Naive thymus-derived CD4-positive, alpha-beta T cell (primary cell): ENCODE results near the gene SPOCD1. TPM values are rescaled to one million over a fixed set of nuclear protein-coding genes. Genes with fewer than 3 reads are reported as not detected.

Experiments used
- ATAC-seq: fragments of 150-1000 bp; cut with Tn5 transposase; 2 replicates; pipeline ENCODE4 v1.10.0; 2021; ENCODE audit warnings: mild to moderate bottlenecking, moderate library complexity
- CTCF ChIA-PET: fragments of 350-600 bp; sonication (Branson Sonifier 250); formaldehyde crosslinking; loops from one replicate; lab custom pipeline; 2021; ENCODE audit warnings: antibody characterized with exemption; lab: Charles Lee
- POLR2A ChIA-PET: fragments of 350-600 bp; sonication (Branson Sonifier 250); formaldehyde crosslinking; loops from one replicate; lab custom pipeline; 2021; ENCODE audit warnings: antibody characterized with exemption, inconsistent platforms; lab: Charles Lee
- DNase-seq, 9 donors: peaks; one replicate each; pipeline versions ENCODE4 v3.0.0 to v3.0.0-alpha.2; 2020 to 2022; ENCODE audit warnings: mixed read lengths in 1 of 9
- H3K27ac ChIP-seq: one replicate; pipeline ENCODE4 v1.7.0; 2013; ENCODE audit warnings: mild to moderate bottlenecking, low read depth, low read length, moderate library complexity
- H3K27me3 ChIP-seq, 2 donors: one replicate each; pipeline ENCODE4 v1.7.0; 2013; ENCODE audit warnings: low read length in 2 of 2, mild to moderate bottlenecking in 2 of 2, moderate library complexity in 2 of 2; ENCODE audit not compliant: control insufficient read depth in 2 of 2, insufficient read depth in 2 of 2
- H3K36me3 ChIP-seq, 3 experiments: 1 replicate in 2 of 3; 2 replicates in 1 of 3; pipeline ENCODE4 v1.7.0; 2013; ENCODE audit warnings: low read length in 3 of 3, mild to moderate bottlenecking in 3 of 3, moderate library complexity in 1 of 3; ENCODE audit not compliant: insufficient read depth in 3 of 3, control insufficient read depth in 2 of 3
- H3K4me1 ChIP-seq, 2 donors: one replicate each; pipeline ENCODE4 v1.7.0; 2013; ENCODE audit warnings: low read length in 2 of 2, mild to moderate bottlenecking in 2 of 2, moderate library complexity in 1 of 2; ENCODE audit not compliant: control insufficient read depth in 2 of 2, insufficient read depth in 2 of 2
- H3K4me3 ChIP-seq: 2 replicates; pipeline ENCODE4 v1.7.0; 2013; ENCODE audit warnings: mild to moderate bottlenecking, low read length
- H3K9me3 ChIP-seq, 3 experiments: 1 replicate in 2 of 3; 2 replicates in 1 of 3; pipeline ENCODE4 v1.7.0; 2013; ENCODE audit warnings: low read length in 3 of 3; ENCODE audit not compliant: control insufficient read depth in 2 of 3
- H3K27ac Mint-ChIP-seq, 9 donors: one replicate each; pipeline ENCODE4 v1.8.0; 2020 to 2022; ENCODE audit warnings: mixed read lengths in 9 of 9, mild to moderate bottlenecking in 8 of 9, moderate library complexity in 5 of 9, inconsistent platforms in 2 of 9
- H3K27me3 Mint-ChIP-seq, 5 donors: one replicate each; pipeline ENCODE4 v1.8.0; 2021 to 2022; ENCODE audit warnings: mixed read lengths in 5 of 5, mild to moderate bottlenecking in 1 of 5
- H3K36me3 Mint-ChIP-seq, 5 donors: one replicate each; pipeline ENCODE4 v1.8.0; 2020 to 2022; ENCODE audit warnings: mixed read lengths in 5 of 5, mild to moderate bottlenecking in 3 of 5, inconsistent platforms in 1 of 5
- H3K4me1 Mint-ChIP-seq, 7 donors: one replicate each; pipeline ENCODE4 v1.8.0; 2020 to 2022; ENCODE audit warnings: mixed read lengths in 7 of 7, mild to moderate bottlenecking in 3 of 7, inconsistent platforms in 1 of 7
- H3K4me3 Mint-ChIP-seq, 10 donors: one replicate each; pipeline ENCODE4 v1.8.0; 2020 to 2022; ENCODE audit warnings: mild to moderate bottlenecking in 10 of 10, mixed read lengths in 10 of 10, moderate library complexity in 6 of 10, inconsistent platforms in 2 of 10
- H3K9me3 Mint-ChIP-seq, 11 donors: one replicate each; pipeline ENCODE4 v1.8.0; 2020 to 2022; ENCODE audit warnings: mixed read lengths in 11 of 11, mild to moderate bottlenecking in 4 of 11, inconsistent platforms in 1 of 11, moderate library complexity in 1 of 11
- intact Hi-C, 2 donors: fragments of 100-400 bp; cut with micrococcal nuclease; formaldehyde crosslinking; loops; one replicate each; pipeline ENCODE4 v1.15.1; 2023
- polyA plus RNA-seq, 2 donors: library from polyadenylated mRNA; unstranded; fragments of 300-500 nt; fragmentation: Illumina TruSeq; gene quantifications; one replicate each; pipeline ENCODE4 v1.2.3, GENCODE V29; 2021
- total RNA-seq, 6 experiments: library from RNA in 5 of 6; stranded (reverse) in 5 of 6; gene quantifications; 1 replicate in 5 of 6; 2 replicates in 1 of 6; pipeline ENCODE4 v1.2.3 and lab custom pipeline; 2021 to 2026

The SPOCD1 gene
- total and polyA plus RNA-seq, 7 experiments from 2014 or later: 0.21 to 0.38 TPM; not detected in 5

DNA sequence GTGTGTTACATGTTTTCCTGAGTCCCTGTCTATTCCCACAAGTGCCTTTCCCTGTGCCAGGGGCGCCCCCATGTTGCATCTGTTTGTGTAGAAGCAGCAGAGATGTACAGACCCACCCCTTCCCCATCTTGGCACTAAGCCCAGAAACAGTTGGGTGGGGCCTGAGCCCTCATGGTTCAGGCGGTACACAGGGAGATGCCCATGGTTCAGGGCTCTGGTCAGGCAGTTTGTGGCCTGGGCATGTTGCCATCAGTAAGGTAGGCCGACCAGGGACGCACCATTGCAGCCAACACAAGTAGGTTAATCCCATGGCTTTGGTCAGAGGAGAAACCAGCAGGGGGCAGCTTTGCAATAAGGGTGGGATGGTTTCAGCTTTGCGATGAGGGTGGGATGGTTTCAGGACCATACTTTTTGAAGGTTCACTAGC lies 50.8 kb downstream of the SPOCD1 start:
- H3K36me3 Mint-ChIP-seq: peaks cover 0 to 2% (median 0%) of the 10 kb centered on the region in 5 donors
- Histone ChIP-seq H3K9me3 (no peaks in the 10 kb centered on the region), H3K27me3 (no peaks in the 10 kb centered on the region), H3K4me1 (peaks cover 23 to 32% of the 10 kb centered on the region in 2 donors), H3K4me3 (no peak overlapping the region), H3K27ac (no peak overlapping the region), H3K36me3 (no peaks in the 10 kb centered on the region)
- peaks cover 0 to 72% (median 4%) of the 10 kb centered on the region in 5 donors for H3K27me3 Mint-ChIP-seq
- peak overlapping the region in 1 of 9 donors; percentile 51 for H3K27ac Mint-ChIP-seq
- ATAC-seq (no peak), DNase-seq (no peak)
- H3K9me3 Mint-ChIP-seq: peaks cover 0 to 2% (median 0%) of the 10 kb centered on the region in 11 donors
- intact Hi-C loops: loop anchor here (1.0 to 10.0 kb wide), 3 partner anchors 24 to 630 kb away; partner anchors contain the start of gene BSDC1 (in 1 of the 2)
- CTCF ChIA-PET: interaction anchor here (5.4 kb wide), 1 partner anchor 25 kb away, joined by 35 read pairs; no protein-coding TSS in a partner anchor
- peak overlapping the region in 8 of 10 donors; percentile 37 to 88 (median 80) for H3K4me3 Mint-ChIP-seq
- POLR2A ChIA-PET: interaction anchor here (2.2 kb wide), 1 partner anchor 24 kb away, joined by 6 read pairs; no protein-coding TSS in a partner anchor
- H3K4me1 Mint-ChIP-seq: peaks cover 6 to 45% (median 37%) of the 10 kb centered on the region in 7 donors

DNA sequence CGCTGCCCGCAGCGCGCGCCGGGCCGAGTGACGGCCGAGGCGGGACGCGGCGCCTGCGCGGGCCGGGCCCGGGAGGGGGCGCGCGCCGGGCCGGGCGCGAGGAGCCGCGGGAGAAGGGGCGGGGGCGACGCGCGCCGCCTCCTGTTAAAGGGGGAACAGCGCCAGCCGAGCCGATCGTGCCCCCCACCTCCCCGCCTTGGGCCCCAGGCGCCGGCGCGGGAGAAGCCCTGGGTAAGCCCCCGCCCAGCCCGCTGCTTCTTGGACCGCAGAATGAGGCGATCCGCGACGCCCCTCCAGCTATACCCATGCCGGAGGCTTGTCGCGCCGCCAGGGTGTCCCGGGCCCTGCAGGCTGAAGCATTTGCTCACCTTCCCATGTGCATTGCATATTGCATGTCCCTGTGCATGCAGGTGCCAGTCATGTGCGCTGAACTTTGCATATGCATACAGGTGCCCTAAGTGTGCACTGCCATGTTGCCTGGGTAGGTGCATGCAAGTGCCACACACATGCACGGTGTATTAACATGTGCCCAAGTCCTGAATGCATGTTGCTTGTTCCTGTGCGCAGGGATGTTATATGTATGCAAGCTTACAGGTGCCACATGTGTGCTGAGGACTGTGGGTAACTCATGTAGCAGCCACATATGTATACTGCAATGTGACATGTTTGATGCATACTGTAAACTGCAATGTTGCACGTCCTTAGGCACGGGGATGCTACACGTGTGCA lies 51.3 kb downstream of the SPOCD1 start, which contains the start of gene ADGRB2:
Gene ADGRB2 (minus strand): TSS at position 29 of the 729 bp plus-strand sequence. CDS start 7,119 bp downstream, outside the sequence.
- peak in 5 of 9 donors; percentile 11 to 47 (median 27) for DNase-seq
- no peaks in the 10 kb centered on the region for H3K9me3 ChIP-seq
- no peaks in the 10 kb centered on the region for H3K27me3 ChIP-seq
- peak; percentile 33 for ATAC-seq
- peaks cover 23 to 32% of the 10 kb centered on the region in 2 donors for H3K4me1 ChIP-seq
- Mint-ChIP-seq H3K4me1 (peaks cover 6 to 40% (median 34%) of the 10 kb centered on the region in 7 donors), H3K27me3 (peaks cover 0 to 77% (median 4%) of the 10 kb centered on the region in 5 donors), H3K36me3 (peaks cover 0 to 2% (median 0%) of the 10 kb centered on the region in 5 donors), H3K9me3 (peaks cover 0 to 2% (median 0%) of the 10 kb centered on the region in 11 donors), H3K27ac (peak within 1 kb of the TSS in 3 of 9 donors; percentile 41 to 72 (median 59)), H3K4me3 (peak within 1 kb of the TSS; percentile 72 to 91 (median 88))
- intact Hi-C loops: loop anchor here (1.0 to 10.0 kb wide), 6 partner anchors 8 to 630 kb away; partner anchors contain the start of genes BSDC1 (in 1 of the 2), KHDRBS1 (in 1 of the 2) and PTP4A2 (in 1 of the 2)
- peak within 1 kb of the TSS; percentile 48 for H3K4me3 ChIP-seq
- no peak within 1 kb of the TSS for H3K27ac ChIP-seq
- POLR2A ChIA-PET: interaction anchor here (2.2 kb wide), 1 partner anchor 24 kb away, joined by 6 read pairs; no protein-coding TSS in a partner anchor
- CTCF ChIA-PET: interaction anchor here (5.4 kb wide), 1 partner anchor 25 kb away, joined by 35 read pairs; no protein-coding TSS in a partner anchor
- H3K36me3 ChIP-seq: no peaks in the 10 kb centered on the region

DNA sequence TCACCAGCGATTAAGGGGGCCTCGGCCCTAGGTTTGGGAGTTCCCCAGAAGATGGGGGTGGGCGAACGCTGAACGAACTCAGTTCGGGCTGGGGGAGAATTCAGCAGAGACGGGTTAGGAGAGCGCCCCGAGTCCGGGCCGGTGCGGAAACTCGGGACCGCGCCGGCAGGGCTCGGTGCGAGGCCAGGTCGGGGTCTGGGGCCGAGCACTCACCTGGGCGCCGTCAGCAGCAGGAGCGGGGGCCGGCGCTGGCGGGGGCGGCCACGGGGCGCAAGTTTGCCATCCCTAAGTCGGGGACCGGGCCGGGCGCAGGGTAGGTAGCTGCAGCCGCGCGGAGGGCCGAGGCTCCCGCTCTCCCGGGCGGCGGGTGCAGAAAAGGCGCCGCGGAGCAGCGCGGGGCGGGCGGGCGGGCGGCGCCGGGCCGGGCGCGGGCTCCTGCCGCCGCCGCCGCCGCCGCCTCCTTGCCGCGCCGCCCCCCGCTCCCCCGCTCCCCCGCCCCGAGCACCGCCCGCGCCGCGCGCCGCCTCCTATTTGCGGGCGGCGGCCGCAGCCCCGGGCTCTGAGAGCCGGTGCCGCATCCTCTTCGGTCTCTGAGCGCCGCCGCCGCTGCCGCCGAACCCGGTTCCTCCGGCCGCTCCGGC lies 52.0 kb downstream of the SPOCD1 start:
- peaks cover 0 to 2% (median 0%) of the 10 kb centered on the region in 5 donors for H3K36me3 Mint-ChIP-seq
- H3K27me3 Mint-ChIP-seq: peaks cover 0 to 82% (median 4%) of the 10 kb centered on the region in 5 donors
- Histone ChIP-seq H3K9me3 (no peaks in the 10 kb centered on the region), H3K4me1 (peaks cover 23 to 32% of the 10 kb centered on the region in 2 donors), H3K27ac (no peak overlapping the region), H3K4me3 (peak overlapping the region; percentile 48), H3K36me3 (no peaks in the 10 kb centered on the region), H3K27me3 (no peaks in the 10 kb centered on the region)
- ChIA-PET POLR2A (interaction anchor here (0.8 to 2.2 kb wide), 3 partner anchors 9 to 26 kb away, joined by 3 to 6 read pairs (median 4); no protein-coding TSS in a partner anchor), CTCF (interaction anchor here (5.4 kb wide), 1 partner anchor 26 kb away, joined by 35 read pairs; no protein-coding TSS in a partner anchor)
- H3K4me3 Mint-ChIP-seq: peak overlapping the region; percentile 71 to 89 (median 82)
- peaks cover 0 to 2% (median 0%) of the 10 kb centered on the region in 11 donors for H3K9me3 Mint-ChIP-seq
- ATAC-seq (peak; percentile 12), DNase-seq (peak in 1 of 9 donors; percentile 14)
- no peak overlapping the region for H3K27ac Mint-ChIP-seq
- peaks cover 6 to 33% (median 27%) of the 10 kb centered on the region in 7 donors for H3K4me1 Mint-ChIP-seq
- intact Hi-C loops: loop anchor here in 1 of 2 donors (1.0 to 10.0 kb wide), 5 partner anchors 9 to 631 kb away; partner anchors contain the start of genes BSDC1, KHDRBS1 and PTP4A2

DNA sequence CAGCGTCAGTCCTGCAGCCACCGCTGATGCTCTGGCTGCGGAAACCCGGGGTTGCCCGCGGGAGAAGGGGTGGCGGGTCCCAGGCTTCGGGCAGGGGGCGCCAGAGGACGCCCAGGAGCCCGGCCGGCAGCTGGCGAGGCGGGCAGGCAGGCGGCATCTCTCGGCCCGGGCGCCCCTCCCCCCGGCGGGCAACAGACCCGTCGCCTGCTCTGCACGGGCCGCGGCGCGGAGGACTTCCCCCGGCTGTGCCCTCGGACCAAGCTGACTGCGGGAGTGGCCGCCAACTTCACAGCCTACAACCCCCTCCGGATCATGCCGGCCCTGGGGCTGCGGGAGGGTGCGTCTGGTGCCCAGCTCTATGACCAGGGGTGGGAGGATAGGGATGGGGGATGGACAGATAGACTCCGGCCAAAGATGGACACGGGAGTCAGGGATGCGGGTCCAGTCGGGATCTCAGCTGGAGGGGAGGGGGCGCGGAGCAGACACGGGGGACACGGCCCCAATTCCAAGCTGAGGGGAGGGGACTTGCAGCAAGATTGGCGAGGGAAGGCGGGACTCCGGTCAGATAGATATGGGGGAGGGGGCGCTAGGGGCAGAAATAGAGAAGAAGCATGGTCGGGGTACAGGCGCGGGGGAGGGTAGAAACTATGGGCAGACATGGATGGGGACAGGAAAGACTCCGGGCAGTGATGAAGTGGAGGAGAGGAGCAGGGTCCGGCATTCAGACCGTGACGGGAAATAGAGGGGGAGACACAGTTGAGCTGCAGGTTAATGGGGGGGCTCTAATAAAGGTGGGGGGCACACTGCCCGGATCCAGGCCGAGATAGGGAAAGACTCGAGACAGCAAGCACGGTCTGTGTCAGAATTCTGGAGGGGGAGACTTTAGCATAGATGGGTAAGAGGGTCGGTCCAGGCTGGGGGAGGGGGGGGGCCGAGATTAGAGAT lies 52.8 kb downstream of the SPOCD1 start:
- ChIA-PET CTCF (interaction anchor here (0.6 to 5.4 kb wide), 5 partner anchors 14 to 255 kb away, joined by 3 to 35 read pairs (median 4); no protein-coding TSS in a partner anchor), POLR2A (interaction anchor here (0.6 to 1.2 kb wide), 4 partner anchors 8 to 201 kb away, joined by 3 to 4 read pairs (median 3); no protein-coding TSS in a partner anchor)
- DNase-seq: peak; percentile 51 to 81 (median 67)
- peaks cover 0 to 2% (median 0%) of the 10 kb centered on the region in 11 donors for H3K9me3 Mint-ChIP-seq
- H3K9me3 ChIP-seq: no peaks in the 10 kb centered on the region
- no peaks in the 10 kb centered on the region for H3K27me3 ChIP-seq
- no peak overlapping the region for H3K27ac ChIP-seq
- peak overlapping the region; percentile 71 to 89 (median 82) for H3K4me3 Mint-ChIP-seq
- no peaks in the 10 kb centered on the region for H3K36me3 ChIP-seq
- H3K27me3 Mint-ChIP-seq: peaks cover 0 to 79% (median 4%) of the 10 kb centered on the region in 5 donors
- peak overlapping the region; percentile 48 for H3K4me3 ChIP-seq
- H3K4me1 ChIP-seq: peaks cover 23 to 32% of the 10 kb centered on the region in 2 donors
- no peak overlapping the region for H3K27ac Mint-ChIP-seq
- ATAC-seq: peak; percentile 64
- intact Hi-C loops: loop anchor here (1.0 to 10.0 kb wide), 6 partner anchors 26 to 632 kb away; partner anchors contain the start of genes BSDC1 (in 1 of the 2), KHDRBS1 (in 1 of the 2) and PTP4A2 (in 1 of the 2)
- H3K4me1 Mint-ChIP-seq: peaks cover 6 to 32% (median 26%) of the 10 kb centered on the region in 7 donors
- peaks cover 0 to 2% (median 0%) of the 10 kb centered on the region in 5 donors for H3K36me3 Mint-ChIP-seq

DNA sequence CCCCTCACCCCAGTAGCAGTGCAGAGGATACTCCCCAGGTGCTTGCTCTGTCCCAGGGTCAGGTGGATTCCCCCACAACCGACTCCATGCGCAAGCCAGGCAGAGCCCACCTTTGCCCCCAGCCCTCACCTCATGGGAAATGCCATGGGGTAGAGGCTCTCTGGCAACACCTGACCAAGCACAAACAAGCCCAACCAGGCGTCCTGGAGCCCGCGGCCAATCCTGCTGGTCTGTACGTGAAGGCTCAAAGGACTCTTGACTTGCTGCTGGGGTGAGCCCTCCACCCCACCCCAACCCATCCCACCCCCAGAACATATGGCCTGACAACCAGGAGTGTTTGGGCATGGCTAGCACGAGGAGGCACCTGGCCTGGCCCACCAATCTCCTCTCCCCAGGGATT lies 53.5 kb downstream of the SPOCD1 start:
- peak overlapping the region in 1 of 9 donors; percentile 19 for H3K27ac Mint-ChIP-seq
- POLR2A ChIA-PET: interaction anchor here (0.9 kb wide), 1 partner anchor 202 kb away, joined by 3 read pairs; no protein-coding TSS in a partner anchor
- H3K4me3 Mint-ChIP-seq: peak overlapping the region; percentile 12 to 89 (median 64)
- no peak for DNase-seq
- intact Hi-C loops: loop anchor here (1.0 to 10.0 kb wide), 5 partner anchors 175 to 632 kb away; partner anchors contain the start of genes BSDC1 (in 1 of the 2), KHDRBS1 (in 1 of the 2) and PTP4A2 (in 1 of the 2)
- H3K27me3 Mint-ChIP-seq: peaks cover 0 to 76% (median 4%) of the 10 kb centered on the region in 5 donors
- H3K4me3 ChIP-seq: no peak overlapping the region
- H3K36me3 ChIP-seq: no peaks in the 10 kb centered on the region
- H3K9me3 ChIP-seq: no peaks in the 10 kb centered on the region
- H3K4me1 ChIP-seq: peaks cover 23 to 32% of the 10 kb centered on the region in 2 donors
- CTCF ChIA-PET: interaction anchor here (0.6 to 5.4 kb wide), 3 partner anchors 27 to 304 kb away, joined by 3 to 35 read pairs (median 4); no protein-coding TSS in a partner anchor
- H3K4me1 Mint-ChIP-seq: peaks cover 6 to 32% (median 26%) of the 10 kb centered on the region in 7 donors
- peaks cover 0 to 2% (median 0%) of the 10 kb centered on the region in 11 donors for H3K9me3 Mint-ChIP-seq
- peaks cover 0 to 2% (median 0%) of the 10 kb centered on the region in 5 donors for H3K36me3 Mint-ChIP-seq
- no peaks in the 10 kb centered on the region for H3K27me3 ChIP-seq
- ATAC-seq: no peak
- no peak overlapping the region for H3K27ac ChIP-seq
